ENCODE measurements around the gene PDE4C. TPM values are rescaled to one million over a fixed set of nuclear protein-coding genes. Genes with fewer than 3 reads are reported as not detected.

Gene PDE4C
- total and polyA plus RNA-seq, 10 of the 15 experiments (the other 5 are each of a cell fraction or from before 2014, with no cell fraction given): 0.08 to 0.73 (median 0.34) TPM

GRCh38 chr19:18234194-18234593 lies 8.0 kb upstream of the PDE4C start:
- DNase-seq (ENCODE audit: low read depth, low spot score): no peak
- H2AFZ ChIP-seq (ENCODE audit: control insufficient read depth, low read depth, low read length): no peak overlapping the region
- RAD21 ChIA-PET (ENCODE audit: unreplicated experiment): no interaction called here

GRCh38 chr19:18233224-18233825 lies 7.1 kb upstream of the PDE4C start:
- Histone ChIP-seq H3K4me3 (no peak overlapping the region), H3K79me2 (ENCODE audit: control insufficient read depth, insufficient read depth, low read length) (no peaks in the 10 kb centered on the region), H3K36me3 (ENCODE audit: control insufficient read depth in 2 of 2, insufficient read depth in 2 of 2, low read length in 1 of 2) (no peaks in the 10 kb centered on the region), H3K27me3 (replicated peaks in 1 of 2; ENCODE audit: control insufficient read depth in 2 of 2, insufficient read depth in 2 of 2, low read length in 1 of 2) (no peaks in the 10 kb centered on the region; a peak in 2 of 4 replicates), H4K20me1 (ENCODE audit: control insufficient read depth, insufficient read depth) (no peaks in the 10 kb centered on the region), H3K9ac (ENCODE audit: control insufficient read depth, insufficient read depth, low read length) (no peak overlapping the region), H3K27ac (ENCODE audit: control insufficient read depth, insufficient read depth) (no peak overlapping the region), H2AFZ (ENCODE audit: control insufficient read depth, low read depth, low read length) (no peak overlapping the region), H3K4me2 (ENCODE audit: control insufficient read depth, insufficient read depth) (no peak overlapping the region), H3K9me3 (replicated peaks; ENCODE audit: control insufficient read depth, insufficient read depth, low read length) (no peaks in the 10 kb centered on the region; the same call in 2 of the 3 replicates), H3K4me1 (ENCODE audit: control insufficient read depth, insufficient read depth, low read length) (no peaks in the 10 kb centered on the region)
- 48% methylated on average over 37 of the region's 37 CpGs for WGBS (ENCODE audit: insufficient coverage, insufficient replicate concordance, low lambda C conversion rate, missing lambda C conversion rate)
- POLR2A ChIA-PET: interaction anchor here (2.2 kb wide), 1 partner anchor 9 kb away, joined by 5 read pairs; no protein-coding TSS in a partner anchor
- SMC1A ChIA-PET (ENCODE audit: uncharacterized antibody, unreplicated experiment): interaction anchor here (1.7 to 2.2 kb wide), 2 partner anchors 46 to 95 kb away, joined by 4 to 6 read pairs; no protein-coding TSS in a partner anchor
- no peak for DNase-seq (ENCODE audit: low read depth, low spot score)
- CTCF ChIA-PET: interaction anchor here (0.6 to 1.4 kb wide), 4 partner anchors 11 to 95 kb away, joined by 3 to 4 read pairs (median 3); no protein-coding TSS in a partner anchor
- RAD21 ChIA-PET (ENCODE audit: unreplicated experiment): no interaction called here
- intact Hi-C loops (cut with micrococcal nuclease; ENCODE audit: unreplicated experiment) (no loop called here), in situ Hi-C loops (cut with MboI) (no loop called here)
- peak; percentile 47; the same call in 2 of the 3 replicates for ATAC-seq
- BruUV-seq (replicated peaks): no TSS peak
- FAIRE-seq: no peak
- no peak for TF ChIP-seq EP300 (IDR thresholded peaks at IDR 0.05; ENCODE audit: borderline replicate concordance in 1 of 2, control insufficient read depth in 1 of 2, low read depth in 2 of 2, low read length in 2 of 2)
- TF ChIP-seq TBL1XR1 (IDR thresholded peaks at IDR 0.05; ENCODE audit: low read depth, low read length): no peak
- TF ChIP-seq TCF12 (IDR thresholded peaks at IDR 0.05; ENCODE audit: low read depth, low read length): 0 out of 2 replicates have a peak, but pooled peaks have one; percentile 26
- peak; percentile 62; the same call in 1 of the 2 replicates for TF ChIP-seq SIN3A (IDR thresholded peaks at IDR 0.05; ENCODE audit: low read depth, low read length)
- TF ChIP-seq, protein P1, sequence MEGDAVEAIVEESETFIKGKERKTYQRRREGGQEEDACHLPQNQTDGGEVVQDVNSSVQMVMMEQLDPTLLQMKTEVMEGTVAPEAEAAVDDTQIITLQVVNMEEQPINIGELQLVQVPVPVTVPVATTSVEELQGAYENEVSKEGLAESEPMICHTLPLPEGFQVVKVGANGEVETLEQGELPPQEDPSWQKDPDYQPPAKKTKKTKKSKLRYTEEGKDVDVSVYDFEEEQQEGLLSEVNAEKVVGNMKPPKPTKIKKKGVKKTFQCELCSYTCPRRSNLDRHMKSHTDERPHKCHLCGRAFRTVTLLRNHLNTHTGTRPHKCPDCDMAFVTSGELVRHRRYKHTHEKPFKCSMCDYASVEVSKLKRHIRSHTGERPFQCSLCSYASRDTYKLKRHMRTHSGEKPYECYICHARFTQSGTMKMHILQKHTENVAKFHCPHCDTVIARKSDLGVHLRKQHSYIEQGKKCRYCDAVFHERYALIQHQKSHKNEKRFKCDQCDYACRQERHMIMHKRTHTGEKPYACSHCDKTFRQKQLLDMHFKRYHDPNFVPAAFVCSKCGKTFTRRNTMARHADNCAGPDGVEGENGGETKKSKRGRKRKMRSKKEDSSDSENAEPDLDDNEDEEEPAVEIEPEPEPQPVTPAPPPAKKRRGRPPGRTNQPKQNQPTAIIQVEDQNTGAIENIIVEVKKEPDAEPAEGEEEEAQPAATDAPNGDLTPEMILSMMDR (IDR thresholded peaks at IDR 0.05 in 2 of 3, conservative IDR thresholded peaks at IDR 0.05 in 1 of 3; ENCODE audit: control insufficient read depth in 2 of 3, extremely low read depth in 1 of 3, insufficient read depth in 1 of 3, low read depth in 3 of 3, low read length in 3 of 3): no peak
- TF ChIP-seq NFXL1 (IDR thresholded peaks at IDR 0.05; ENCODE audit: borderline replicate concordance): no peak

More at GRCh38 chr19:18234194-18234593, 8.0 kb upstream of the PDE4C start:
- no peak overlapping the region for H3K27ac ChIP-seq (ENCODE audit: control insufficient read depth, insufficient read depth)
- 29% methylated on average over 6 of the region's 6 CpGs for WGBS (ENCODE audit: insufficient coverage, insufficient replicate concordance, low lambda C conversion rate, missing lambda C conversion rate)
- FAIRE-seq: no peak
- no peaks in the 10 kb centered on the region; the same call in 2 of the 3 replicates for H3K9me3 ChIP-seq (replicated peaks; ENCODE audit: control insufficient read depth, insufficient read depth, low read length)
- no peaks in the 10 kb centered on the region for H4K20me1 ChIP-seq (ENCODE audit: control insufficient read depth, insufficient read depth)
- in situ Hi-C loops (cut with MboI): no loop called here
- BruUV-seq (replicated peaks): no TSS peak
- no peak for ATAC-seq
- H3K4me3 ChIP-seq: no peak overlapping the region
- intact Hi-C loops (cut with micrococcal nuclease; ENCODE audit: unreplicated experiment): no loop called here
- no peak overlapping the region for H3K9ac ChIP-seq (ENCODE audit: control insufficient read depth, insufficient read depth, low read length)
- SMC1A ChIA-PET (ENCODE audit: uncharacterized antibody, unreplicated experiment): no interaction called here
- H3K4me1 ChIP-seq (ENCODE audit: control insufficient read depth, insufficient read depth, low read length): no peaks in the 10 kb centered on the region
- no peaks in the 10 kb centered on the region; a peak in 2 of 4 replicates for H3K27me3 ChIP-seq (replicated peaks in 1 of 2; ENCODE audit: control insufficient read depth in 2 of 2, insufficient read depth in 2 of 2, low read length in 1 of 2)
- H3K4me2 ChIP-seq (ENCODE audit: control insufficient read depth, insufficient read depth): no peak overlapping the region
- H3K79me2 ChIP-seq (ENCODE audit: control insufficient read depth, insufficient read depth, low read length): no peaks in the 10 kb centered on the region
- H3K36me3 ChIP-seq (ENCODE audit: control insufficient read depth in 2 of 2, insufficient read depth in 2 of 2, low read length in 1 of 2): no peaks in the 10 kb centered on the region
- CTCF ChIA-PET: interaction anchor here (1.4 kb wide), 1 partner anchor 94 kb away, joined by 3 read pairs; no protein-coding TSS in a partner anchor
- TF ChIP-seq, protein P2, sequence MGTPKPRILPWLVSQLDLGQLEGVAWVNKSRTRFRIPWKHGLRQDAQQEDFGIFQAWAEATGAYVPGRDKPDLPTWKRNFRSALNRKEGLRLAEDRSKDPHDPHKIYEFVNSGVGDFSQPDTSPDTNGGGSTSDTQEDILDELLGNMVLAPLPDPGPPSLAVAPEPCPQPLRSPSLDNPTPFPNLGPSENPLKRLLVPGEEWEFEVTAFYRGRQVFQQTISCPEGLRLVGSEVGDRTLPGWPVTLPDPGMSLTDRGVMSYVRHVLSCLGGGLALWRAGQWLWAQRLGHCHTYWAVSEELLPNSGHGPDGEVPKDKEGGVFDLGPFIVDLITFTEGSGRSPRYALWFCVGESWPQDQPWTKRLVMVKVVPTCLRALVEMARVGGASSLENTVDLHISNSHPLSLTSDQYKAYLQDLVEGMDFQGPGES (IDR thresholded peaks at IDR 0.05): no peak
- TF ChIP-seq ZNF24 (IDR thresholded peaks at IDR 0.05) (no peak), NFXL1 (IDR thresholded peaks at IDR 0.05; ENCODE audit: borderline replicate concordance) (no peak), TCF12 (IDR thresholded peaks at IDR 0.05; ENCODE audit: low read depth, low read length) (no peak), NRF1 (conservative IDR thresholded peaks at IDR 0.05; ENCODE audit: low read depth, low read length) (no peak)
- POLR2A ChIA-PET: no interaction called here
